OCI-LY1 (cell line): ENCODE measurements around the gene SPINK2.

Source experiments
- CTCF ChIP-seq: fragments of 200-600 bp; sonication (generic), shearing (Covaris generic); IDR thresholded peaks from 2 replicates; pipeline ENCODE4 v1.5.1; 2017; ENCODE audit warnings: mild to moderate bottlenecking, antibody characterized with exemption, low read length, moderate library complexity, mixed read lengths
- EZH2 ChIP-seq: fragments of 200-600 bp; sonication (generic), shearing (Covaris generic); IDR thresholded peaks from 2 replicates; pipeline ENCODE4 v1.8.0; 2017; ENCODE audit warnings: borderline replicate concordance, mixed run types, mild to moderate bottlenecking, antibody characterized with exemption, low read length, moderate library complexity, mixed read lengths

GRCh38 chr4:56806666-56807065, 14.8 kb downstream of the SPINK2 start:
- TF ChIP-seq CTCF (no peak), EZH2 (no peak)
